ENCODE data around the gene MTNR1A.

MTNR1A gene

GRCh38 chr4:186487726-186488125 lies 67.6 kb downstream of the MTNR1A start:
- no peak for DNase-seq (ENCODE audit: low spot score)

DNA sequence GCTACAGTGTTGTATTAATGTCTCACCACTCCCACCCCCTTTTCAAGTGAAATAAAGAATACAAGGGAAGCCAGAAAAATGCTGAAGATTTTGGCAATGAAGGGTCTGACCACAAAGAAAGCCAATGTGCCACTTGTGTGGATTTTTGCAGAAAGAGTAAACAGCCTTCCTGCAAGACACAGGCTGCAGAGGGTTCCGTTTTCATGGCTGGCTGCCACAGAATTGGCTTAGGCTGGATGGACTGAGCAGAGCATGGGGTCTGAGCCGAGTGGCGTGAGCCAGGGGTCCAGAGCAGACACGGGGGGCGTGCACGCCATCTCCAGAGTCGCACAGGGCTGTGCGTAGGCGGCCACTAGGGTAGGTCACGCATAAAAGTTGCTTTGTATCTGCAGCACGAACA lies 69.2 kb downstream of the MTNR1A start:
- no peak for DNase-seq (ENCODE audit: low spot score)

DNA sequence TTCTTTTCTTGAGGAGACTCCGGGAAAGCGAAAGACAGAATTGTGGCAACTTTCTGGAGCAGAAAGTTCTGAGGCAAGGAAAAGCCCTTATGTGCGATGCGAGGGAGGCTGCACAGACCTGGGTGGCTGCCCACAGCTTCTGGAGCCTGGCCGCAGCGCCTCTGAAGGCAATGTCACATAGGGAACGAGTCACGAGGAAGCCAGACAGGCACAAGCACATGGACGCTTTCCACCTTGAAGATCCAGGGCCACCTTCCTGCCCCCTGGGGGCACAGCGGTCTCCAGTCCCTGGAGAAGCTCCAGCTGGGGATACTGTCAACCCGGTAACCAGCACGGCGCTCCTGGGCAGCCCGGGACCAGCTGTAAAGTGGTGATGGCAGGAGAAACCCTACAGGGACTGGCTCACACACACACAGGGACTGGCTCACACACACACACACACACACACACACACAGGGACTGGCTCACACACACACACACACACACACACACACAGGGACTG lies 69.8 kb downstream of the MTNR1A start:
- no peak for DNase-seq (ENCODE audit: low spot score)

GRCh38 chr4:186485150-186485549 lies 70.2 kb downstream of the MTNR1A start:
- no peak for DNase-seq (ENCODE audit: low spot score)

GRCh38 chr4:186483656-186484055 lies 71.7 kb downstream of the MTNR1A start:
- DNase-seq (ENCODE audit: low spot score): no peak
